Endothelial cell of umbilical vein (primary cell): ENCODE measurements around the gene ZNF143.

Experiments
- EZH2 ChIP-seq: IDR thresholded peaks from 2 replicates; pipeline ENCODE4 v1.6.1; 2012; ENCODE audit warnings: borderline replicate concordance, low read depth, mild to moderate bottlenecking, moderate library complexity, low read length, inconsistent platforms; ENCODE audit not compliant: severe bottlenecking
- GATA2 ChIP-seq: IDR thresholded peaks from 2 replicates; pipeline ENCODE4 v1.7.0; 2011; ENCODE audit warnings: low read depth, mild to moderate bottlenecking, moderate library complexity, mixed read lengths, low read length; ENCODE audit not compliant: insufficient read length, insufficient read depth
- JUN ChIP-seq: IDR thresholded peaks from 2 replicates; pipeline ENCODE4 v1.6.1; 2011; ENCODE audit warnings: borderline replicate concordance, low read depth; ENCODE audit not compliant: insufficient read length, insufficient read depth
- MAX ChIP-seq: IDR thresholded peaks from 2 replicates; pipeline ENCODE4 v1.6.1; 2011; ENCODE audit not compliant: insufficient read depth, insufficient read length
- POLR2A ChIP-seq: IDR thresholded peaks from 2 replicates; pipeline ENCODE4 v1.6.1; 2012; ENCODE audit warnings: low read depth, mild to moderate bottlenecking, control low read depth, low read length
- TF ChIP-seq, protein P1 (sequence below), 2 donors: IDR thresholded peaks; 1 replicate in 1 of 2; 2 replicates in 1 of 2; pipeline ENCODE4 v1.5.1; 2011; ENCODE audit warnings: low read length in 2 of 2, mild to moderate bottlenecking in 2 of 2, moderate library complexity in 2 of 2, control low read depth in 1 of 2, inconsistent platforms in 1 of 2, low read depth in 1 of 2; ENCODE audit not compliant: insufficient read depth in 1 of 2; ENCODE audit errors: extremely low read depth in 1 of 2

- TF ChIP-seq, protein P1, sequence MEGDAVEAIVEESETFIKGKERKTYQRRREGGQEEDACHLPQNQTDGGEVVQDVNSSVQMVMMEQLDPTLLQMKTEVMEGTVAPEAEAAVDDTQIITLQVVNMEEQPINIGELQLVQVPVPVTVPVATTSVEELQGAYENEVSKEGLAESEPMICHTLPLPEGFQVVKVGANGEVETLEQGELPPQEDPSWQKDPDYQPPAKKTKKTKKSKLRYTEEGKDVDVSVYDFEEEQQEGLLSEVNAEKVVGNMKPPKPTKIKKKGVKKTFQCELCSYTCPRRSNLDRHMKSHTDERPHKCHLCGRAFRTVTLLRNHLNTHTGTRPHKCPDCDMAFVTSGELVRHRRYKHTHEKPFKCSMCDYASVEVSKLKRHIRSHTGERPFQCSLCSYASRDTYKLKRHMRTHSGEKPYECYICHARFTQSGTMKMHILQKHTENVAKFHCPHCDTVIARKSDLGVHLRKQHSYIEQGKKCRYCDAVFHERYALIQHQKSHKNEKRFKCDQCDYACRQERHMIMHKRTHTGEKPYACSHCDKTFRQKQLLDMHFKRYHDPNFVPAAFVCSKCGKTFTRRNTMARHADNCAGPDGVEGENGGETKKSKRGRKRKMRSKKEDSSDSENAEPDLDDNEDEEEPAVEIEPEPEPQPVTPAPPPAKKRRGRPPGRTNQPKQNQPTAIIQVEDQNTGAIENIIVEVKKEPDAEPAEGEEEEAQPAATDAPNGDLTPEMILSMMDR (IDR thresholded peaks at IDR 0.05; ENCODE audit: extremely low read depth in 1 of 2, insufficient read depth in 1 of 2, low read depth in 1 of 2, low read length in 2 of 2): no peak
- no peak for TF ChIP-seq MAX
- no peak for TF ChIP-seq EZH2
- TF ChIP-seq POLR2A: no peak
- TF ChIP-seq GATA2: no peak
- no peak for TF ChIP-seq JUN
Measured at GRCh38 chr11:9530901-9531625, 70.3 kb downstream of the ZNF143 start.
